Mesendoderm (in vitro differentiated cells): ENCODE data around the gene CCDC170.

ENCODE experiments used
- DNase-seq: peaks from one replicate; pipeline ENCODE4 v3.0.0; 2013
- H2AK5ac ChIP-seq: 2 replicates; pipeline ENCODE4 v1.6.1; 2013; ENCODE audit warnings: low read length, inconsistent platforms
- H2BK120ac ChIP-seq: 2 replicates; pipeline ENCODE4 v1.6.1; 2013; ENCODE audit warnings: low read depth, mild to moderate bottlenecking, low read length, moderate library complexity, mixed read lengths
- H2BK15ac ChIP-seq: replicated peaks from 2 replicates; pipeline ENCODE4 v1.6.1; 2013; ENCODE audit warnings: low read depth, mild to moderate bottlenecking, moderate library complexity
- H2BK5ac ChIP-seq: 2 replicates; pipeline ENCODE4 v1.6.1; 2013; ENCODE audit warnings: low read length, inconsistent platforms
- H3K18ac ChIP-seq: 2 replicates; pipeline ENCODE4 v1.6.1; 2013; ENCODE audit warnings: mild to moderate bottlenecking, low read length, mixed read lengths
- H3K23ac ChIP-seq: one replicate; pipeline ENCODE4 v1.6.1; 2013; ENCODE audit warnings: low read length
- H3K27ac ChIP-seq: 2 replicates; pipeline ENCODE4 v1.5.1; 2013; ENCODE audit warnings: low read depth, mild to moderate bottlenecking, inconsistent platforms, low read length, moderate library complexity
- H3K27me3 ChIP-seq: 2 replicates; pipeline ENCODE4 v1.6.1; 2013; ENCODE audit warnings: low read length, control low read depth, mild to moderate bottlenecking, inconsistent platforms; ENCODE audit not compliant: insufficient read depth, poor library complexity
- H3K36me3 ChIP-seq: 2 replicates; pipeline ENCODE4 v1.6.1; 2013; ENCODE audit warnings: low read length, inconsistent platforms; ENCODE audit not compliant: control insufficient read depth, insufficient read depth
- H3K4ac ChIP-seq: one replicate; pipeline ENCODE4 v1.6.1; 2013; ENCODE audit warnings: low read depth, mild to moderate bottlenecking, low read length, moderate library complexity
- H3K4me1 ChIP-seq: 2 replicates; pipeline ENCODE4 v1.6.1; 2013; ENCODE audit warnings: low read depth, low read length, inconsistent platforms; ENCODE audit not compliant: control insufficient read depth
- H3K4me2 ChIP-seq: 2 replicates; pipeline ENCODE4 v1.6.1; 2013; ENCODE audit warnings: low read length
- H3K4me3 ChIP-seq: 2 replicates; pipeline ENCODE4 v1.5.1; 2013; ENCODE audit warnings: mild to moderate bottlenecking, low read length
- H3K56ac ChIP-seq: one replicate; pipeline ENCODE4 v1.6.1; 2013; ENCODE audit warnings: low read length
- H3K79me1 ChIP-seq: 2 replicates; pipeline ENCODE4 v1.6.1; 2013; ENCODE audit warnings: low read length, inconsistent platforms
- H3K79me2 ChIP-seq: 2 replicates; pipeline ENCODE4 v1.6.1; 2013; ENCODE audit warnings: mild to moderate bottlenecking, low read length; ENCODE audit not compliant: control insufficient read depth, insufficient read depth
- H3K9ac ChIP-seq: 2 replicates; pipeline ENCODE4 v1.6.1; 2013; ENCODE audit warnings: low read length, inconsistent platforms
- H4K5ac ChIP-seq: one replicate; pipeline ENCODE4 v1.6.1; 2013; ENCODE audit warnings: low read length
- H4K8ac ChIP-seq: one replicate; pipeline ENCODE4 v1.6.1; 2013; ENCODE audit warnings: low read depth, mild to moderate bottlenecking, control low read depth, low read length, moderate library complexity
- whole genome bisulfite sequencing: extraction: QIAGEN DNeasy Blood & Tissue Kit; methylation state at CpG from one replicate; pipeline ENCODE4 v1.1.7; 2013; ENCODE audit warnings: low lambda C conversion rate, missing lambda C conversion rate; ENCODE audit not compliant: insufficient coverage; ENCODE audit errors: extremely low coverage; 5-methylcytosine and 5-hydroxymethylcytosine counted together

CCDC170 gene

GRCh38 chr6:151652325-151652724 is 158.5 kb downstream of the CCDC170 start:
- H3K18ac ChIP-seq = no peak overlapping the region
- H3K4ac ChIP-seq = no peak overlapping the region
- no peak overlapping the region for H3K56ac ChIP-seq
- no peak overlapping the region for H3K4me2 ChIP-seq
- no peak overlapping the region for H3K23ac ChIP-seq
- DNase-seq = peak; percentile 54
- no peak overlapping the region for H3K4me3 ChIP-seq
- H3K4me1 ChIP-seq = peaks cover 4% of the 10 kb centered on the region
- H3K36me3 ChIP-seq = no peaks in the 10 kb centered on the region
- no peak overlapping the region for H2BK5ac ChIP-seq
- H3K9ac ChIP-seq = no peak overlapping the region
- H4K8ac ChIP-seq = no peak overlapping the region
- no peak overlapping the region for H4K5ac ChIP-seq
- no peak overlapping the region for H2AK5ac ChIP-seq
- H2BK120ac ChIP-seq = no peak overlapping the region
- no peak overlapping the region for H2BK15ac ChIP-seq
- no peaks in the 10 kb centered on the region for H3K27me3 ChIP-seq
- WGBS = no CpG with 5 or more reads among the region's 2 CpGs
- H3K27ac ChIP-seq = no peak overlapping the region
- H3K79me1 ChIP-seq = no peaks in the 10 kb centered on the region
- no peaks in the 10 kb centered on the region for H3K79me2 ChIP-seq

GRCh38 chr6:151655099-151655498 is 161.3 kb downstream of the CCDC170 start:
- Histone ChIP-seq H3K4ac (no peak overlapping the region), H3K79me1 (no peaks in the 10 kb centered on the region), H3K27ac (no peak overlapping the region), H3K18ac (no peak overlapping the region), H3K36me3 (no peaks in the 10 kb centered on the region), H4K5ac (no peak overlapping the region), H2AK5ac (no peak overlapping the region), H3K4me3 (no peak overlapping the region), H3K23ac (no peak overlapping the region), H2BK15ac (no peak overlapping the region), H3K79me2 (no peaks in the 10 kb centered on the region), H2BK120ac (no peak overlapping the region), H3K9ac (no peak overlapping the region), H2BK5ac (no peak overlapping the region), H3K56ac (no peak overlapping the region), H3K27me3 (no peaks in the 10 kb centered on the region), H3K4me2 (no peak overlapping the region), H3K4me1 (no peaks in the 10 kb centered on the region), H4K8ac (no peak overlapping the region)
- no peak for DNase-seq
- no CpG with 5 or more reads among the region's 2 CpGs for WGBS

- Histone ChIP-seq H3K9ac (no peak overlapping the region), H3K23ac (no peak overlapping the region), H2BK120ac (no peak overlapping the region), H3K56ac (no peak overlapping the region), H2BK5ac (no peak overlapping the region), H2BK15ac (no peak overlapping the region), H4K8ac (no peak overlapping the region), H2AK5ac (no peak overlapping the region), H3K4ac (no peak overlapping the region), H3K36me3 (no peaks in the 10 kb centered on the region), H3K4me3 (no peak overlapping the region), H3K4me2 (no peak overlapping the region), H3K18ac (no peak overlapping the region), H3K4me1 (no peaks in the 10 kb centered on the region), H3K79me1 (no peaks in the 10 kb centered on the region), H3K27me3 (no peaks in the 10 kb centered on the region), H4K5ac (no peak overlapping the region), H3K27ac (no peak overlapping the region), H3K79me2 (no peaks in the 10 kb centered on the region)
- no peak for DNase-seq
- no CpG with 5 or more reads among the region's 4 CpGs for WGBS
Observed at GRCh38 chr6:151656392-151656791, 162.6 kb downstream of the CCDC170 start.

GRCh38 chr6:151658091-151658490 is 164.3 kb downstream of the CCDC170 start:
- no peak overlapping the region for H3K4me2 ChIP-seq
- no peak overlapping the region for H3K18ac ChIP-seq
- no peak overlapping the region for H3K56ac ChIP-seq
- no peak overlapping the region for H2BK15ac ChIP-seq
- H3K9ac ChIP-seq = no peak overlapping the region
- H3K4ac ChIP-seq = no peak overlapping the region
- H3K27ac ChIP-seq = no peak overlapping the region
- H2AK5ac ChIP-seq = no peak overlapping the region
- H3K4me3 ChIP-seq = no peak overlapping the region
- no peaks in the 10 kb centered on the region for H3K79me1 ChIP-seq
- no peak overlapping the region for H2BK120ac ChIP-seq
- H4K5ac ChIP-seq = no peak overlapping the region
- no peaks in the 10 kb centered on the region for H3K36me3 ChIP-seq
- no peaks in the 10 kb centered on the region for H3K79me2 ChIP-seq
- H2BK5ac ChIP-seq = no peak overlapping the region
- H4K8ac ChIP-seq = no peak overlapping the region
- H3K23ac ChIP-seq = no peak overlapping the region
- DNase-seq = no peak
- H3K27me3 ChIP-seq = no peaks in the 10 kb centered on the region
- H3K4me1 ChIP-seq = no peaks in the 10 kb centered on the region
- no CpG with 5 or more reads among the region's 4 CpGs for WGBS

GRCh38 chr6:151659212-151659611 is 165.4 kb downstream of the CCDC170 start:
- no peaks in the 10 kb centered on the region for H3K79me1 ChIP-seq
- WGBS = no CpG with 5 or more reads among the region's 4 CpGs
- no peak overlapping the region for H2AK5ac ChIP-seq
- no peak overlapping the region for H2BK120ac ChIP-seq
- no peak overlapping the region for H3K4me3 ChIP-seq
- no peak overlapping the region for H3K18ac ChIP-seq
- H3K4me1 ChIP-seq = no peaks in the 10 kb centered on the region
- no peak overlapping the region for H4K8ac ChIP-seq
- no peak overlapping the region for H2BK5ac ChIP-seq
- no peak overlapping the region for H4K5ac ChIP-seq
- DNase-seq = no peak
- H3K79me2 ChIP-seq = no peaks in the 10 kb centered on the region
- H3K23ac ChIP-seq = no peak overlapping the region
- H3K4me2 ChIP-seq = no peak overlapping the region
- no peak overlapping the region for H3K27ac ChIP-seq
- no peak overlapping the region for H3K4ac ChIP-seq
- no peak overlapping the region for H2BK15ac ChIP-seq
- no peak overlapping the region for H3K9ac ChIP-seq
- H3K56ac ChIP-seq = no peak overlapping the region
- no peaks in the 10 kb centered on the region for H3K36me3 ChIP-seq
- no peaks in the 10 kb centered on the region for H3K27me3 ChIP-seq

- Histone ChIP-seq H3K79me1 (no peaks in the 10 kb centered on the region), H3K27me3 (no peaks in the 10 kb centered on the region), H4K8ac (no peak overlapping the region), H3K4ac (no peak overlapping the region), H3K27ac (no peak overlapping the region), H2BK5ac (no peak overlapping the region), H2BK120ac (no peak overlapping the region), H2BK15ac (no peak overlapping the region), H2AK5ac (no peak overlapping the region), H4K5ac (no peak overlapping the region), H3K18ac (no peak overlapping the region), H3K79me2 (no peaks in the 10 kb centered on the region), H3K56ac (no peak overlapping the region), H3K36me3 (no peaks in the 10 kb centered on the region), H3K9ac (no peak overlapping the region), H3K4me1 (no peaks in the 10 kb centered on the region), H3K23ac (no peak overlapping the region), H3K4me3 (no peak overlapping the region), H3K4me2 (no peak overlapping the region)
- WGBS = no CpG with 5 or more reads among the region's 3 CpGs
- DNase-seq = no peak
Observed at GRCh38 chr6:151661509-151661908, 167.7 kb downstream of the CCDC170 start.
